ENCODE measurements around the gene TMEM72. TPM values are rescaled to one million over a fixed set of nuclear protein-coding genes. Genes with fewer than 3 reads are reported as not detected.

The TMEM72 gene
- total RNA-seq, 1 donor from 2014 or later: not detected

DNA sequence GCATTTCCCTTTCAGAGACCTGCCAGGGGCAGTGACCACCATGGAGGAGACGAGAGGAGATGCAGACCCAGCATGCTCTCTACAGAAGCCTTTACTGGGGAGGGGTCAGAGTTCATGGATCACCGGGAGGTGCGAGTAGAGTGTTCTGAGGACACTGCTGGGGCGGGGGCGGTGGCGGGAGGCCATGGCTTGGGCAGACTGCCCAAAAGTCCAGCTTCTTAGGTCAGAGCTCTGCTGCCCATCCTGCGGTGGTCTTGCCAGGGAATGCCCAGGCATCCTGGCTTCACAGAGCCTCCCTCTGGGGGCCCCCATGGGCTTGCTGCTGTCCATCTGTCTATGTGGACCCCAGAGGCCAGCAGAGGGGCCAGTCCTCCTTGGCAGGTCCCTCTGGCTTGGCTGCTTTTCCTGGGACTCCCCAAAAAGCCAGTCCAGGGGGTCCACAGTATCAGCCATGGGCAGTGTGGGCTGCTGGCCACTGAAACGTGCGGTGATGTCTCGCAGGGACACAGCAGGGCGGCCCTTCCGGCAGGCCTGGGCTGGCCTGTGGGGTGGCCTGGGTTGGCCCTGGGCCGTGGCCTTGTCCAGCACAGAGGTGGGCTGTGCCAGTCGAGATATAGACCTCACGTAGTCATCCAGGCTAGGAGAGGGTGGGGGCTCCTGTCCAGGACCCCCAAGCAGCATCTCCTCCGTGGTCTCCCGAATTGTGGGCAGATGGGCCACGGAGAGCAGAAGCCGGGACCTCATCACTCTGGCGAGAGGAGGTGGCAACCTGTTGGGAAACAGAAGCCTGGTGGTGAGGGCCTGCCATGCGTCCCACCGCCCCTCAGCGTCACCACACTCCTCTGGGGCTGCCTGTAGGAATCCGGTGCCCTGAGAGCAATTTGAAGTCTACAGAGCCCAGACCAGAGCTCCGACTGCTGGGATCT, 66.4 kb downstream of the TMEM72 start:
- DNase-seq (ENCODE audit: extremely low spot score in 2 of 2): no peak
- TF ChIP-seq POLR2AphosphoS5 (IDR thresholded peaks at IDR 0.05; ENCODE audit: insufficient read depth in 1 of 2, low read depth in 1 of 2) (peak in 1 of 2 donors; percentile 65), CTCF (IDR thresholded peaks at IDR 0.05) (no peak)

GRCh38 chr10:44978213-44978569, 67.1 kb downstream of the TMEM72 start:
- TF ChIP-seq POLR2A (IDR thresholded peaks at IDR 0.05): no peak
- Histone ChIP-seq H3K27me3 (no peaks in the 10 kb centered on the region), H3K27ac (peak overlapping the region; percentile 95), H3K9me3 (no peaks in the 10 kb centered on the region), H3K36me3 (no peaks in the 10 kb centered on the region), H3K4me1 (peaks cover 77% of the 10 kb centered on the region), H3K4me3 (peak overlapping the region; percentile 41 to 54)
- intact Hi-C loops (cut with DNase I): no loop called here
- DNase-seq (ENCODE audit: extremely low spot score in 2 of 2): no peak

More for the DNA sequence above, 66.4 kb downstream of the TMEM72 start:
- H3K36me3 ChIP-seq: no peaks in the 10 kb centered on the region
- no peaks in the 10 kb centered on the region for H3K27me3 ChIP-seq
- intact Hi-C loops (cut with DNase I): no loop called here
- H3K9me3 ChIP-seq: no peaks in the 10 kb centered on the region
- peaks cover 74% of the 10 kb centered on the region for H3K4me1 ChIP-seq
- peak overlapping the region; percentile 41 to 54 for H3K4me3 ChIP-seq
- H3K27ac ChIP-seq: peak overlapping the region; percentile 95

GRCh38 chr10:44978570-44979280, 67.6 kb downstream of the TMEM72 start, which contains the start of gene DEPP1:
DEPP1 (minus strand) TSS chr10:44978809; CDS start chr10:44978030, 779 bp downstream.
- intact Hi-C loops (cut with DNase I): no loop called here
- peak within 1 kb of the TSS; percentile 41 to 54 for H3K4me3 ChIP-seq
- TF ChIP-seq CTCF (IDR thresholded peaks at IDR 0.05): no peak
- peak; percentile 95 to 98 for TF ChIP-seq POLR2AphosphoS5 (IDR thresholded peaks at IDR 0.05; ENCODE audit: insufficient read depth in 1 of 2, low read depth in 1 of 2)
- TF ChIP-seq POLR2A (IDR thresholded peaks at IDR 0.05): peak; percentile 7 to 94
- H3K4me1 ChIP-seq: peaks cover 73% of the 10 kb centered on the region
- no peak for DNase-seq (ENCODE audit: extremely low spot score in 2 of 2)
- no peaks in the 10 kb centered on the region for H3K36me3 ChIP-seq
- no peaks in the 10 kb centered on the region for H3K9me3 ChIP-seq
- H3K27ac ChIP-seq: peak within 1 kb of the TSS; percentile 95
- H3K27me3 ChIP-seq: no peaks in the 10 kb centered on the region

DNA sequence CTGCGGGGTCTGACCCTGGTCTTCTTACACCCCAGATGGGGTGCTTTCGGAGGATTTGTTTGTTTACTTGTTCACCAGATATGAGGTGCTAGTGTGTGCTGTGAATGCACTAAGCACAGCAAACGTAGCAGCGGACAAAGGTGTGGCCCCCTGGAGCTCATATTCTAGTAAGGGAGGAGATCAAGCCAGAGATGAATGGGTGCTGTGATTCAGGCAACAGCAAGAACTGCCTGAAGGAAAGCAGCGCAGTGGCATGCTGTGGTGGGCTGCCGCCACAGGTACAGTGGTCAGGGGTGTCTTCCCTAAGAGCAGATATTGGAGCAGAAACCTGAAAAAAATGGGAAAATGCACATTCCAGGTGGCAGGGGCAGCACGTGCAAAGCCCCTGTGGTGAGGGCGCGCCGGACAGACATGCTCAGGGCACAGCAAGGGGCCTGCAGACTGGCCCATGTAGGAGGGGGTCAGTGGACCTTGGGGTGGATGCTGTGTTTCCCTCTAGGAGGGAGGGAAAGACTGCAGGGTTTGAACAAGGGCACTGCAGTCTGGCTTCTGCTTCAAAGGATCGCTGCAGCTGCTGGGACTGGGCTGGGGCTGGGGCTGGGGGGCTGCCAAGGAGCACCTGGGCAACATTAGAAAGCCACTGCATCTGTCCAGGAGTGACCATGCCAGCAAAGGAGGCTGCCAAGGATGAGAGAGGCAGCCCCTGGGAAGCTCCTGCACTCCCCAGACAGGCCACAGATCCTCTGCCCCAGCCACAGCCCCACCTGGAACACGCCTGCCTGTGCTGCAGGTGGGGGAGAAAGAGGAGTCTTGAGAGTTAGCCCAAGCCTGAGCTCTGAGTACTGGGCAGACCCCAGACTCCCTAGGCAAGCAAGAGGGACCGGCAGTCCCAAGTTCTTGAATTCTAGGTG, 68.4 kb downstream of the TMEM72 start:
- no peak overlapping the region for H3K4me3 ChIP-seq
- H3K27ac ChIP-seq: peak overlapping the region; percentile 95
- intact Hi-C loops (cut with DNase I): no loop called here
- H3K36me3 ChIP-seq: no peaks in the 10 kb centered on the region
- DNase-seq (ENCODE audit: extremely low spot score in 2 of 2): no peak
- H3K4me1 ChIP-seq: peaks cover 65% of the 10 kb centered on the region
- TF ChIP-seq POLR2AphosphoS5 (IDR thresholded peaks at IDR 0.05; ENCODE audit: insufficient read depth in 1 of 2, low read depth in 1 of 2) (no peak), POLR2A (IDR thresholded peaks at IDR 0.05) (no peak), CTCF (IDR thresholded peaks at IDR 0.05) (no peak)
- no peaks in the 10 kb centered on the region for H3K9me3 ChIP-seq
- H3K27me3 ChIP-seq: no peaks in the 10 kb centered on the region

Data from vagina (tissue), 2 donors.